ENCODE measurements around the gene PTPRT.

PTPRT gene

GRCh38 chr20:43102394-43102793 is 87.3 kb downstream of the PTPRT start:
- in situ Hi-C loops (cut with MboI; ENCODE audit: low sequenced_read_pairs, unreplicated experiment): no loop called here
- no peak for DNase-seq (ENCODE audit: low spot score)
- no peak for TF ChIP-seq CTCF (IDR thresholded peaks at IDR 0.05; ENCODE audit: borderline replicate concordance, control extremely low read depth, extremely low read depth, insufficient read depth, missing control alignments)

GRCh38 chr20:43096931-43097260 is 92.8 kb downstream of the PTPRT start:
- no peak for TF ChIP-seq CTCF (IDR thresholded peaks at IDR 0.05; ENCODE audit: borderline replicate concordance, control extremely low read depth, extremely low read depth, insufficient read depth, missing control alignments)
- in situ Hi-C loops (cut with MboI; ENCODE audit: low sequenced_read_pairs, unreplicated experiment): no loop called here
- DNase-seq (ENCODE audit: low spot score): no peak

- no peak for DNase-seq (ENCODE audit: low spot score)
- TF ChIP-seq CTCF (IDR thresholded peaks at IDR 0.05; ENCODE audit: borderline replicate concordance, control extremely low read depth, extremely low read depth, insufficient read depth, missing control alignments): no peak
- in situ Hi-C loops (cut with MboI; ENCODE audit: low sequenced_read_pairs, unreplicated experiment): no loop called here
Measured at GRCh38 chr20:43096126-43096930, 93.4 kb downstream of the PTPRT start.

GRCh38 chr20:43095034-43095433 is 94.7 kb downstream of the PTPRT start:
- no peak for TF ChIP-seq CTCF (IDR thresholded peaks at IDR 0.05; ENCODE audit: borderline replicate concordance, control extremely low read depth, extremely low read depth, insufficient read depth, missing control alignments)
- no peak for DNase-seq (ENCODE audit: low spot score)
- in situ Hi-C loops (cut with MboI; ENCODE audit: low sequenced_read_pairs, unreplicated experiment): no loop called here

- TF ChIP-seq CTCF (IDR thresholded peaks at IDR 0.05; ENCODE audit: borderline replicate concordance, control extremely low read depth, extremely low read depth, insufficient read depth, missing control alignments): no peak
- in situ Hi-C loops (cut with MboI; ENCODE audit: low sequenced_read_pairs, unreplicated experiment): no loop called here
- DNase-seq (ENCODE audit: low spot score): no peak
Measured at GRCh38 chr20:43092386-43093088, 97.2 kb downstream of the PTPRT start.

DNA sequence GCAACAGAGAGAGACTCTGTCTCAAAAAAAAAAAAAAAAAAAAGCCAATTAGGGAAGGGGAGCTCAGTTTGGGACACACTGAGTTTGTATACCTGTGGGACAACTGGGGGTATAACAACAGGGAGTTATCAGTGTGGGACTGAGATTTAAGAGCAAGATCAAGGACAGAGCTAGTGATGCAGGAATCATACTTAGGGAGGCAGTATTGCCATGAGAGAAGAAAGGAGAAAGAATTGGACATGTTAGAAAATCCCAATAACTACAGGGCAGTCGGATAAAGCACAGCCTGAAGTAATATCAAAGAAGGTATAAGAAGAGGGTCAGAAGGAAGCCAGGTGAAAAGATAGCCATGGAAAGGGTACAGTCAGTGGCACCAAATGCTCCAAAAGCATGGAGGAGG is 121.2 kb downstream of the PTPRT start:
- no peak for TF ChIP-seq CTCF (IDR thresholded peaks at IDR 0.05; ENCODE audit: borderline replicate concordance, control extremely low read depth, extremely low read depth, insufficient read depth, missing control alignments)
- no peak for DNase-seq (ENCODE audit: low spot score)
- in situ Hi-C loops (cut with MboI; ENCODE audit: low sequenced_read_pairs, unreplicated experiment): no loop called here

All from GM13976 (cell line).